GM12878 (cell line): ENCODE results near the gene SCN8A. TPM values are rescaled to one million over a fixed set of nuclear protein-coding genes. Genes with fewer than 3 reads are reported as not detected.

ENCODE experiments used
- ATAC-seq: fragments of 200-7000 bp; cut with Tn5 transposase; 3 replicates; pipeline ENCODE4 v1.9.1; 2020; ENCODE audit warnings: mild to moderate bottlenecking, moderate library complexity
- BruUV-seq: library from RNA; stranded (reverse); fragments of 400-500 nt; replicated peaks from 2 replicates; lab custom pipeline; 2021; lab: Mats Ljungman, UMichigan
- CTCF ChIA-PET: fragments of 300-600 bp; sonication (Branson Sonifier 250); formaldehyde crosslinking; extraction: SDS; loops from one replicate; lab custom pipeline; 2021; ENCODE audit warnings: inconsistent platforms; lab: Yijun Ruan, JAX
- POLR2A ChIA-PET: fragments of 350-600 bp; formaldehyde crosslinking; extraction: SDS; loops from one replicate; lab custom pipeline; 2021; ENCODE audit warnings: inconsistent platforms; lab: Charles Lee
- RAD21 ChIA-PET: fragments of 300-600 bp; sonication (Branson Sonifier 250); formaldehyde crosslinking; loops from one replicate; lab custom pipeline; 2023; ENCODE audit warnings: antibody characterized with exemption; ENCODE audit not compliant: unreplicated experiment; lab: Charles Lee
- SMC1A ChIA-PET: fragments of 300-600 bp; sonication (Branson Sonifier 250); formaldehyde crosslinking; loops from one replicate; lab custom pipeline; 2023; ENCODE audit not compliant: unreplicated experiment, uncharacterized antibody; lab: Charles Lee
- DNase-seq: peaks from one replicate; pipeline ENCODE4 v3.0.0-alpha.2; 2011; ENCODE audit warnings: low read depth, low spot score
- FAIRE-seq: peaks from 3 replicates; lab custom pipeline; 2011; peaks lifted over from hg19 to GRCh38; lab: Jason Lieb, UNC
- H2AFZ ChIP-seq: 2 replicates; pipeline ENCODE4 v1.6.0; 2011; ENCODE audit warnings: low read depth, low read length, control low read depth; ENCODE audit not compliant: control insufficient read depth
- H3K27ac ChIP-seq: 2 replicates; pipeline ENCODE4 v1.5.1; 2011; ENCODE audit warnings: control low read depth; ENCODE audit not compliant: control insufficient read depth, insufficient read depth
- H3K27me3 ChIP-seq, 2 experiments: replicated peaks in 1 of 2; 2 replicates each; pipeline versions ENCODE4 v1.6.0 to v1.6.1; 2011; ENCODE audit warnings: low read length in 1 of 2; ENCODE audit not compliant: control insufficient read depth in 2 of 2, insufficient read depth in 2 of 2
- H3K36me3 ChIP-seq, 2 experiments: 2 replicates each; pipeline ENCODE4 v1.5.1; 2011; ENCODE audit warnings: low read length in 1 of 2; ENCODE audit not compliant: control insufficient read depth in 2 of 2, insufficient read depth in 2 of 2
- H3K4me1 ChIP-seq: 2 replicates; pipeline ENCODE4 v1.6.1; 2011; ENCODE audit warnings: mild to moderate bottlenecking, low read length, moderate library complexity, mixed read lengths; ENCODE audit not compliant: control insufficient read depth, insufficient read depth
- H3K4me2 ChIP-seq: 2 replicates; pipeline ENCODE4 v1.6.0; 2011; ENCODE audit warnings: control low read depth; ENCODE audit not compliant: control insufficient read depth, insufficient read depth
- H3K4me3 ChIP-seq: fragments of 200-600 bp; sonication (generic); 2 replicates; pipeline ENCODE4 v1.5.1; 2016
- H3K79me2 ChIP-seq: 2 replicates; pipeline ENCODE4 v1.6.0; 2011; ENCODE audit warnings: low read length; ENCODE audit not compliant: control insufficient read depth, insufficient read depth
- H3K9ac ChIP-seq: 2 replicates; pipeline ENCODE4 v1.8.0; 2011; ENCODE audit warnings: low read length, control low read depth, mixed read lengths; ENCODE audit not compliant: control insufficient read depth, insufficient read depth
- H3K9me3 ChIP-seq: replicated peaks from 3 replicates; pipeline ENCODE4 v1.5.1; 2011; ENCODE audit warnings: mild to moderate bottlenecking, low read length; ENCODE audit not compliant: control insufficient read depth, insufficient read depth
- H4K20me1 ChIP-seq: 2 replicates; pipeline ENCODE4 v1.6.0; 2011; ENCODE audit not compliant: control insufficient read depth, insufficient read depth
- CBX5 ChIP-seq: sonication (generic); IDR thresholded peaks from 2 replicates; pipeline ENCODE4 v1.6.1; 2016; ENCODE audit warnings: low read depth, moderate library complexity, mild to moderate bottlenecking, inconsistent platforms
- EGR1 ChIP-seq, 2 experiments: IDR thresholded peaks; 1 replicate in 1 of 2; 2 replicates in 1 of 2; pipeline ENCODE4 v1.6.1; 2011 to 2012; ENCODE audit warnings: low read depth in 2 of 2, low read length in 2 of 2, borderline replicate concordance in 1 of 2, mild to moderate bottlenecking in 1 of 2, moderate library complexity in 1 of 2
- ESRRA ChIP-seq: IDR thresholded peaks from 2 replicates; pipeline ENCODE4 v1.6.1; 2012; ENCODE audit warnings: mild to moderate bottlenecking, low read length, improper control_type of control experiment
- IRF4 ChIP-seq: IDR thresholded peaks from 2 replicates; pipeline ENCODE4 v1.6.1; 2011; ENCODE audit warnings: low read depth, low read length
- RFX5 ChIP-seq: IDR thresholded peaks from 2 replicates; pipeline ENCODE4 v1.6.1; 2011; ENCODE audit warnings: low read depth, low read length, improper control_type of control experiment
- SIN3A ChIP-seq: IDR thresholded peaks from 2 replicates; pipeline ENCODE4 v1.6.1; 2012; ENCODE audit warnings: low read depth, low read length, improper control_type of control experiment
- TCF7 ChIP-seq: IDR thresholded peaks from 2 replicates; pipeline ENCODE4 v1.6.1; 2014; ENCODE audit warnings: antibody characterized with exemption, borderline replicate concordance
- WGBS: methylation state at CpG from one replicate; pipeline ENCODE4 v1.1.6; 2016; ENCODE audit warnings: low lambda C conversion rate; ENCODE audit not compliant: insufficient replicate concordance, insufficient coverage; ENCODE audit errors: missing lambda C conversion rate; 5-methylcytosine and 5-hydroxymethylcytosine counted together
- in situ Hi-C: fragments of 300-500 bp; cut with MboI; formaldehyde crosslinking; loops from 9 replicates; pipeline ENCODE4 v1.14.3; 2018; ENCODE audit warnings: mixed read lengths
- intact Hi-C: fragments of 100-400 bp; cut with micrococcal nuclease; formaldehyde crosslinking; loops from one replicate; pipeline ENCODE4 v1.14.2; 2022; ENCODE audit not compliant: unreplicated experiment
- polyA plus RNA-seq, 11 experiments: library from polyadenylated mRNA; depleted of rRNA in 4 of 11; unstranded in 6 of 11; stranded (reverse) in 5 of 11; fragments of >200 nt; fragmentation: Nextera tagmentation in 4 of 11; fragmentation: Illumina TruSeq in 1 of 11; extraction: Ambion mirVana in 4 of 11; extraction: Trizol in 1 of 11; gene quantifications; 1 replicate in 1 of 11; 2 replicates in 10 of 11; pipeline versions ENCODE4 v1.2.1 to v1.2.3, GENCODE V29; 2011 to 2016; ENCODE audit warnings: inconsistent platforms in 2 of 11, missing spikeins in 2 of 11, low read depth in 1 of 11
- total RNA-seq, 4 experiments: library from RNA; depleted of rRNA in 3 of 4; stranded (reverse); fragments of >200 nt in 3 of 4; fragmentation: Illumina TruSeq in 1 of 4; extraction: Trizol in 1 of 4; gene quantifications; 2 replicates each; pipeline versions ENCODE4 v1.2.1 to v1.2.3, GENCODE V29; 2013 to 2021
- TF ChIP-seq, protein P1 (sequence below): fragments of 450-650 bp; formaldehyde crosslinking; IDR thresholded peaks from 2 replicates; pipeline ENCODE4 v1.4.0; 2022; ENCODE audit warnings: mild to moderate bottlenecking, moderate library complexity
- TF ChIP-seq, protein P2 (sequence below): IDR thresholded peaks from 2 replicates; pipeline ENCODE4 v1.6.1; 2012; ENCODE audit warnings: improper control_type of control experiment, low read depth, low read length; ENCODE audit not compliant: insufficient replicate concordance

SCN8A gene
- total and polyA plus RNA-seq, 10 of the 15 experiments (the other 5 are each of a cell fraction or from before 2014, with no cell fraction given), result 0.02 to 0.23 (median 0.06) TPM; not detected in 2

DNA sequence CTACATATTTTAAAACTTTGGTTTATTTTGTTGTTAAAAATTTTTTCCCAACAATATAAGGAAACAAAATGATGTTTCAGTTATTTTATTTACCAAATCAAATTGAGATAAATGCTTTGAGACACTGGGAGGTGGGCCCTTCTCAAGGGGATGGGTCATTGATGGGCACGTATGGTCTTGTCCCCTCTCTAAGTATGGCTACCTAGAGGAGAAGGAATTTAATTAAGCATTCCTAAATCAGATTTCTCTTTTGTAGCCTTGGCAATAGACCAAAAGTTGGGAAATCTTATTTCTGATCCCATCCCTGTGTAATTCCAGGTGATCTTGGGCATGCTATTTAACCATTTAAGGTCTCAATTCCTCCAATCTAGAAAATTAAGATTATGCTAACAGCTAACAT is 79.0 kb downstream of the SCN8A start:
- Histone ChIP-seq H2AFZ (no peak overlapping the region), H3K9ac (no peak overlapping the region), H3K4me2 (no peak overlapping the region), H3K4me1 (no peaks in the 10 kb centered on the region), H3K4me3 (no peak overlapping the region), H3K79me2 (no peaks in the 10 kb centered on the region), H3K27me3 (no peaks in the 10 kb centered on the region; a peak in 1 of 4 replicates), H3K9me3 (no peaks in the 10 kb centered on the region), H4K20me1 (no peaks in the 10 kb centered on the region), H3K27ac (no peak overlapping the region), H3K36me3 (no peaks in the 10 kb centered on the region)
- POLR2A ChIA-PET, result no interaction called here
- RAD21 ChIA-PET, result no interaction called here
- in situ Hi-C loops (no loop called here), intact Hi-C loops (no loop called here)
- CTCF ChIA-PET, result interaction anchor here (0.7 to 1.5 kb wide), 2 partner anchors 17 to 24 kb away, joined by 3 to 4 read pairs; no protein-coding TSS in a partner anchor
- WGBS, result 38% methylated on average over 1 of the region's 1 CpG
- DNase-seq, result no peak
- no TSS peak for BruUV-seq
- FAIRE-seq, result no peak
- no peak for TF ChIP-seq RFX5
- no peak for TF ChIP-seq IRF4
- no peak for ATAC-seq
- SMC1A ChIA-PET, result no interaction called here

DNA sequence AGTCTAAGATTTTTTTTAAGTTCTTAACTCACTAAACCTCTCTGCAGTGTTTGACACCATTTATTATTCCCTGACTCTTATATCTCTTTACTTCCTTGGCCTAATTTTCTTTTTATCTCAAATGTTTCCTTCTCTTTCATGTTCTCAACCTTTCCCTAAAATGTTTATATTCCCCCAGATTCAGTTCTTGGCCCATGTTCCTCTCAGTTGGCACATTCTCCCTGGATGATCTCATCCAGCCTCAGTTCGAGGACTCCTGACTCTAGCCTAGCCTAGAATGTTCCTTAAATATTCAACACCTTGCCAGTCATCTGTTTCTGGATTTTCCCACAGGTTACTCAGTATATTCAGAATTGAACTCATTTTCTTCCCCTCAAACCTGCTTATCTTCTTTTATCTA is 81.3 kb downstream of the SCN8A start:
- ATAC-seq (no peak), FAIRE-seq (no peak), DNase-seq (no peak)
- 0% methylated on average over 1 of the region's 1 CpG for WGBS
- H3K79me2 ChIP-seq, result no peaks in the 10 kb centered on the region
- in situ Hi-C loops (no loop called here), intact Hi-C loops (no loop called here)
- ChIA-PET POLR2A (no interaction called here), RAD21 (no interaction called here), SMC1A (no interaction called here), CTCF (no interaction called here)
- H3K9ac ChIP-seq, result no peak overlapping the region
- H3K4me2 ChIP-seq, result no peak overlapping the region
- H3K4me3 ChIP-seq, result no peak overlapping the region
- H3K4me1 ChIP-seq, result no peaks in the 10 kb centered on the region
- H3K9me3 ChIP-seq, result no peaks in the 10 kb centered on the region
- BruUV-seq, result no TSS peak
- no peaks in the 10 kb centered on the region for H4K20me1 ChIP-seq
- H3K27ac ChIP-seq, result no peak overlapping the region
- no peak overlapping the region for H2AFZ ChIP-seq
- H3K36me3 ChIP-seq, result no peaks in the 10 kb centered on the region
- no peaks in the 10 kb centered on the region; a peak in 1 of 4 replicates for H3K27me3 ChIP-seq
- no peak for TF ChIP-seq ESRRA
- no peak for TF ChIP-seq EGR1 (IDR thresholded peaks at IDR 0.05; ENCODE audit: borderline replicate concordance in 1 of 2, low read depth in 2 of 2, low read length in 2 of 2)
- TF ChIP-seq TCF7, result no peak
- no peak for TF ChIP-seq SIN3A
- TF ChIP-seq, protein P1, sequence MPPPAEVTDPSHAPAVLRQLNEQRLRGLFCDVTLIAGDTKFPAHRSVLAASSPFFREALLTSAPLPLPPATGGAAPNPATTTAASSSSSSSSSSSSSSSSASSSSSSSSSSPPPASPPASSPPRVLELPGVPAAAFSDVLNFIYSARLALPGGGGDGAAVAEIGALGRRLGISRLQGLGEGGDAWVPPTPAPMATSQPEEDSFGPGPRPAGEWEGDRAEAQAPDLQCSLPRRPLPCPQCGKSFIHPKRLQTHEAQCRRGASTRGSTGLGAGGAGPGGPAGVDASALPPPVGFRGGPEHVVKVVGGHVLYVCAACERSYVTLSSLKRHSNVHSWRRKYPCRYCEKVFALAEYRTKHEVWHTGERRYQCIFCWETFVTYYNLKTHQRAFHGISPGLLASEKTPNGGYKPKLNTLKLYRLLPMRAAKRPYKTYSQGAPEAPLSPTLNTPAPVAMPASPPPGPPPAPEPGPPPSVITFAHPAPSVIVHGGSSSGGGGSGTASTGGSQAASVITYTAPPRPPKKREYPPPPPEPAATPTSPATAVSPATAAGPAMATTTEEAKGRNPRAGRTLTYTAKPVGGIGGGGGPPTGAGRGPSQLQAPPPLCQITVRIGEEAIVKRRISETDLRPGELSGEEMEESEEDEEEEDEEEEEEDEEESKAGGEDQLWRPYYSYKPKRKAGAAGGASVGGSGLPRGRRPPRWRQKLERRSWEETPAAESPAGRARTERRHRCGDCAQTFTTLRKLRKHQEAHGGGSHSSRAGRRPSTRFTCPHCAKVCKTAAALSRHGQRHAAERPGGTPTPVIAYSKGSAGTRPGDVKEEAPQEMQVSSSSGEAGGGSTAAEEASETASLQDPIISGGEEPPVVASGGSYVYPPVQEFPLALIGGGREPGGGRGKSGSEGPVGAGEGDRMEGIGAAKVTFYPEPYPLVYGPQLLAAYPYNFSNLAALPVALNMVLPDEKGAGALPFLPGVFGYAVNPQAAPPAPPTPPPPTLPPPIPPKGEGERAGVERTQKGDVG (CRISPR knock-in tag), result no peak
- TF ChIP-seq, protein P2, sequence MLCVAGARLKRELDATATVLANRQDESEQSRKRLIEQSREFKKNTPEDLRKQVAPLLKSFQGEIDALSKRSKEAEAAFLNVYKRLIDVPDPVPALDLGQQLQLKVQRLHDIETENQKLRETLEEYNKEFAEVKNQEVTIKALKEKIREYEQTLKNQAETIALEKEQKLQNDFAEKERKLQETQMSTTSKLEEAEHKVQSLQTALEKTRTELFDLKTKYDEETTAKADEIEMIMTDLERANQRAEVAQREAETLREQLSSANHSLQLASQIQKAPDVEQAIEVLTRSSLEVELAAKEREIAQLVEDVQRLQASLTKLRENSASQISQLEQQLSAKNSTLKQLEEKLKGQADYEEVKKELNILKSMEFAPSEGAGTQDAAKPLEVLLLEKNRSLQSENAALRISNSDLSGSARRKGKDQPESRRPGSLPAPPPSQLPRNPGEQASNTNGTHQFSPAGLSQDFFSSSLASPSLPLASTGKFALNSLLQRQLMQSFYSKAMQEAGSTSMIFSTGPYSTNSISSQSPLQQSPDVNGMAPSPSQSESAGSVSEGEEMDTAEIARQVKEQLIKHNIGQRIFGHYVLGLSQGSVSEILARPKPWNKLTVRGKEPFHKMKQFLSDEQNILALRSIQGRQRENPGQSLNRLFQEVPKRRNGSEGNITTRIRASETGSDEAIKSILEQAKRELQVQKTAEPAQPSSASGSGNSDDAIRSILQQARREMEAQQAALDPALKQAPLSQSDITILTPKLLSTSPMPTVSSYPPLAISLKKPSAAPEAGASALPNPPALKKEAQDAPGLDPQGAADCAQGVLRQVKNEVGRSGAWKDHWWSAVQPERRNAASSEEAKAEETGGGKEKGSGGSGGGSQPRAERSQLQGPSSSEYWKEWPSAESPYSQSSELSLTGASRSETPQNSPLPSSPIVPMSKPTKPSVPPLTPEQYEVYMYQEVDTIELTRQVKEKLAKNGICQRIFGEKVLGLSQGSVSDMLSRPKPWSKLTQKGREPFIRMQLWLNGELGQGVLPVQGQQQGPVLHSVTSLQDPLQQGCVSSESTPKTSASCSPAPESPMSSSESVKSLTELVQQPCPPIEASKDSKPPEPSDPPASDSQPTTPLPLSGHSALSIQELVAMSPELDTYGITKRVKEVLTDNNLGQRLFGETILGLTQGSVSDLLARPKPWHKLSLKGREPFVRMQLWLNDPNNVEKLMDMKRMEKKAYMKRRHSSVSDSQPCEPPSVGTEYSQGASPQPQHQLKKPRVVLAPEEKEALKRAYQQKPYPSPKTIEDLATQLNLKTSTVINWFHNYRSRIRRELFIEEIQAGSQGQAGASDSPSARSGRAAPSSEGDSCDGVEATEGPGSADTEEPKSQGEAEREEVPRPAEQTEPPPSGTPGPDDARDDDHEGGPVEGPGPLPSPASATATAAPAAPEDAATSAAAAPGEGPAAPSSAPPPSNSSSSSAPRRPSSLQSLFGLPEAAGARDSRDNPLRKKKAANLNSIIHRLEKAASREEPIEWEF, result no peak
- TF ChIP-seq CBX5, result no peak
